COLO668 (cell line): ENCODE data around the gene GRIK4.

Experiments used
- DNase-seq: peaks from one replicate; lab custom pipeline; 2025; ENCODE audit not compliant: unreplicated experiment; lab: John Stamatoyannopoulos, UW

GRIK4 gene

DNA sequence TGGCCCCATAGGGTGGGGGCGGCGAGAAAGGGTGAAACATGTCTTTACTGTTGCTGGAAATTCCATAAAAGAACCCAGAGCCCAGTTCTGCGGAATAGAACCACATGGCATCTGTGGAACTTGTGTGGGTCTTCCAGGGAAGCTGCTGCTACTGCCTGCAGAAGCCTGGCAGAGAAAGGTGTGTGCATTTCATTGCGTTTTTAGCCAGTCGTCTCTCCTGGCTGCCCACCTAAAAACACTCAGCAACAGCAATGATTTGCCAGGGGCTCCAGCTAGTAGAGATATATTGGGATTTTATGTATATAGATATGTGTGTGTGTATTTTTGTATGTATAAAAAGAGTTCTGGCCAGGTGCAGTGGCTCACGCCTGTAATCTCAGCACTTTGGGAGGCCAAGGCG lies 385.1 kb downstream of the GRIK4 start:
- DNase-seq, result no peak

DNA sequence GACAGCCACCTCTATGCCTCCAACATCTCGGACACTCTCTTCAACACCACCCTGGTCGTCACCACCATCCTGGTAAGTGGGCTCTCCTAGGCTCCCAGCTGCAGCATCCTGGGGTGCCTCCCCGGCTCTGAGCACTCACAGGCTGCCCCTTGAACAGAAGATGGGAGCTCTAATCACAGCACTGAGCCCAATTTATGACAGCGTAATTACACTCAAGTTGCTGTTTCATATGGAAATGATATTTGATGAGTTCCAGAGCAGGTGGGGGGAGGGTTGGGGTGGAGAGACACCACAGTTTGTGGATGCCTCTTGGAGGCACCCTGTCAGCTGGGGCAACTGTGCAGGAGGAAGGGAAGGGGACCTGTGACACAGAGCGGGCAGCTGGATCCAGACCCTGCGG lies 387.0 kb downstream of the GRIK4 start:
- no peak for DNase-seq

DNA sequence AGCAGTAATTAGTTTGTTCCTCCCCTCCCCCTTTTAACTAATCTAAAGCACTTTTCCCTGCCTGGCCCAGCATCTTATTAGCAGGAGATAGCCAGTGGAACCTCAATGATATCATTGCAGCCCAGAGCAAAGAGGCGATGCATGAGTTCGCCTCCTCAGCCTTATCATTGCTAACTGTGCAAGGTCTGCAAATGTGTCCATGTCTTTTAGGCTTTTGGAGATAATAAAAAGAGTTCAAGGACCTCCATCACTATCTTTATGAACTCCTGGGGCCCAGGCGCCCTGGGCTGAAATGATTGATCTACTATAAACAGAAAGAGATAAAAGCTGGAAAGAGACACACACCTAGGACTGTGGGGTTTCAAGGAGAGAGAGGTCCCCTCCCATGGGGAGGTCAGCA lies 388.2 kb downstream of the GRIK4 start:
- no peak for DNase-seq

DNA sequence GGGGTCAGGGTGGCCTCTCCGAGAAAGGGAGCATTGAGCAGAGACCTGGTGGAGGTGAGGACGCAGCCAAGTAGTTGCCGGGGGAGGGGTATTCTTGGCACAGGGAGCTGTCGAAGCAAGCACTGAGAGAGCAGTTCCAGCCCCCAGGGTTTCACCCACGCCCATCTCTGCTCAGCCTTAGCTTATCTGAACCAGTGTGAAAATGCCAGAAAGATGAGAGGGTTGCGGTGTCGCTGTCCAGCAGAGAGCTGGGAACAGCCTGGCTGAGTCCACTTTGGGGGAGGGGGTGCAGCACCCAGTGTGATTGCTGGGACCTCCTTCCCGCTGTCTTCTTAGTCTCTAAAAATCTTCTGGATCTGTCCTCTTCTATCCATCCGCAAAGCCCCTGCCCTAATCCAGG lies 389.1 kb downstream of the GRIK4 start:
- no peak for DNase-seq

DNA sequence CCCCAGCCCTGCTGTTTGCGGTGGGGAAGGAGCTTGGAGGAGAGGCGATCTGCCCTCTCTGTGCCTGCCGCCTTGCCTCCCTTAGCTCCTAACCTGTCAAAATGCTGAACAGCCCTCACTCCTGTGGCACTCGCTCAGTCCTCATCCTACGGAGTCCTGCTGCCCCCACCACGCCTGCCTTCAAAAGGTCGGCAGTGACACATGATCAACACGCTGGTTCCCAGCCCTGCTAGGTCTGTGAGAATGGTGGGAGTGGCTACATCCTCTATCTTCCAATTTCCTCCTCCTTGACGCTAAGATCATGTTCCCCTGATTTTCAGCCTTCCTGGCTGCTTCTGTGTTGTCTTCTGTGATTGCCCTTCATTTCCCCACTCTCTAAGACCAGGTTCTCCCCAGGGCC lies 392.1 kb downstream of the GRIK4 start:
- DNase-seq, result no peak

DNA sequence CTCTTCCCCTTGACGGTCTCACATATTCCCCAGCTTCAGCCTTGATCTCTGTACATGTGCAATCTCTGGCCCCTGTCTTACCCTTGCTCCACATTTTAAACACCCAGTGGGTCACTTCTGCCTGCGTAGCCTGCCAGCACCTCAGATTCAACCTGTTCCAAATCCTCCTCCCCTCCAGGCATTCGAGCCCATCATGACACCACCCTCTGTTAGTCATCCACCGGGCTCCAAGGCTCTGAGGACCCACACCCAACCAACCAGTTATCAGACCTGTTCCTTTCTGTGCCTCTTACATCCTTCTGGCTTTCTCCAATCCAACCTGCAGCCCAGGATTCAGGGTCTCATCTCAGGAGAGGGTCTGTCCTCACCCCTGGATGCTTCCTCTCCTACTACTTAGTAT lies 392.6 kb downstream of the GRIK4 start:
- DNase-seq, result no peak

DNA sequence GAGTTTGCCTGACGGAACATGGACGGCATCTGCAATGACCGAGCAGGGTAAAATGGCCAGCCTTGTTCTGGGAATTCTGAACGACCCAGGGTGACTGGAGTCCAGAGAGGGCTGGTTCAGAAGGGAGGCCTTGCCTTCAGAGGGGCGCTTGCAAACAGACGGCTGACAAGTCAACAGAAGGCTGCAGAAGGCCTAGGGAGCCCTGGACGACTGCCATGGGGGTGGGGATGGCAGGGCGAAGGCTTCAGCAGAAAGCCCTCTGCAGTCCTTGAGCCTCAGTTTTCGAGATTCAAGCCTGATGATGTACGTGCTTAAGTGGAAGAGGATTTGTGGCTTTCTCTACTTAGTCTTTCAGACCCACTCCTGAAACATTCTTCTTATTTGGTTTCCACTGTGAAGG lies 395.2 kb downstream of the GRIK4 start:
- DNase-seq, result no peak

DNA sequence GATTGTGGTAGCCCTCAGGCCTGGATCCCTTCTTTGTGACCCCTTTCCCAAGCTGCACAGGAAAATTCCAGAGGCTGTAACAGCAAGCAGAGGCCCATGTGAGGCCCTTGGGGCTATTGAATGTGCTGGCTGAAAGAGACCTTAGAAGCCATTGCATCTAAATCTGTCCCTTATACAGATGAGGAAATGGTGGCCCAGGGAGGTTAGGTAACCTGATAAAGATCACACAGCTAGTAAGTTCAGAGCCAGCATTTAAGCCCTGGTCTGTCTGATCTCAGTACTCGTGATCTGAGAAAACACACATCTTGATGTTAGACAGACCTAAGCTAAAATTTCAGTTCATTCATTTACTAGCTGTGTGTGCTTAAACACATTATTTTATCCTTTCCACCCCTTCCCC lies 396.4 kb downstream of the GRIK4 start:
- DNase-seq, result no peak

DNA sequence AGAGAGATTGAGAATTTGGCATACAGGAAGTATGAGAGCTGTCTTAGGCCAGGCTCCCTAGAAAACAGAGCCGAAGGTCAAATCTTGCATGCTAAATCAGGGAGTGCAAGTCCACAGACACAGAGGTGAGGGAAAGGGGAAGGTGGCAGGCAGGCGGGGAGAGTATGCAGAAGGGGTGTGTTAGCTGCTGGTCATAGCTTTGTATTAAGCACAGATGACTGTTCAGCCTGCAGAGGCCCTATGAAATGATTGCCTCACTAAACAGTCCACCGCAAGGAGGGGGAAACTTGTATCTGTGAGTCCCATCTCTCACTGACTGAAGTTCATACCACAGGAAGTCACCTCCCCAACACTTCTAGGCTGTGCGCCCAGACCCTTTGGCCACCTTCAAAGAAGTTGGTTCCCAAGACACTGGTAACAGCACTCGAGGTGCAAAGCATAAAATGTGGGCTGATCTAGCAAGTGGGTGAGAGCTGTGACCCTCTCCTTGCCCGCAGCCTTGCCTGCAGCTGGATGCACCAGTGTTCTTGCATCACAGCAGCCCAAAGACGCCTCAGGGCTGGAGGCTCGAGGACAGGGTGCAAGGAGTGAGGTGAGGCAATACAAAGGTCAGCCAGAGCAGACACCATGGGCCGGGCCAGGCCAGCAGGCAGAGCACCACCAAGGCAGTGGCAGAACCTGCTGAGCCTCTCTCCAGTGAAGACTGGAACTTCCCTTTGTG lies 397.1 kb downstream of the GRIK4 start:
- DNase-seq, result no peak

DNA sequence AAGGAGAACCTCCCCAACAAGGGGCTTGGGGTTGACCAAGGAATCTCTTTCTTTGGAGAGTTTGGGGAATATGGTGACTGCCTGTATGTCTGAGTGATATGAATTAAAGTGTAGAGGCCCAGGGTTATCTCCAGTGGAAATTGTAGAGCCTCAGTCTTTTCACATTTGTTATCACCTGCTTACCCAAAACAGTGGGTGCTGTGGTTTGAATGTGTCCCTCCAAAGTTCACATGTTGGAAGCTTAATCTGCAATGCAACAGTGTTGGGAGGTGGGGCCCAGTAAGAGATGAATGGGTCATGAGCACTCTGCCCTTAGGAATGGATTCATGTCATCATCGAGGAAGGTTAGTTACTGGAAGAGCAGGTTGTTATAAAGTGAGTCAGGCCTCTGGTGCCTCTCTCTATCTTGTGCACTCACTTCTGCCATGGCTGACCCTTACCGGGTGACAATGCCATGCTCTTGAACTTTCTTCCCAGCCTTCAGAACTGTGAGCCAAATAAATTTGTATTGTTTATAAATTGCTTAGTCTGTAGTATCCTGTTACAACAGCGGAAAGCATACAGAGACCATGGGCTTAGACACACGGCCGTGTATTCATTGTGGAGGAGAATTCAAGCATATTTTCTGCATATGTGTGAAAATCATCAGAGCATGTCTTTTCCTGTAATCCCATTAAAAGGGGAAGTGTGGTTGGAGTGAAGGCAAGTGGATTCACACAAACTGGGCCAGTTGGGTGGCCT lies 398.3 kb downstream of the GRIK4 start:
- DNase-seq, result no peak

DNA sequence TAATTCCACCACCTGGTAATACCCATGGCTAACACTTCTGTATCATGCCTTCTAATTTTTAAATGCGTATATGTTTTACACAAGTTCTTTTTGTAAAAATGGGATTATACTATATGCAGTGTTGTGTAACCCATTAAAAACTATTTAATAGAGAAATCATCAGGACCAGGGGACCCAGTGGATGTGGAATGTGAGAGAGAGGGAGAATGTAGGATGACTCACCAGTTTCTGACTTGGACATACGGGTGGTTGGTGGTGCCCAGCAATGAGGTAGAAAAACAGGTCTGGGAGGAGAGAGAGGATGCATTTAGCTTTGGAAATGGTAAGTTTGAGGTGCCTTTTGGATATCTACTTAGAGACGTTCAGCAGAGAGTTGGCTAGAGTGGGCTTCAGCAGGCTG lies 400.4 kb downstream of the GRIK4 start:
- no peak for DNase-seq

DNA sequence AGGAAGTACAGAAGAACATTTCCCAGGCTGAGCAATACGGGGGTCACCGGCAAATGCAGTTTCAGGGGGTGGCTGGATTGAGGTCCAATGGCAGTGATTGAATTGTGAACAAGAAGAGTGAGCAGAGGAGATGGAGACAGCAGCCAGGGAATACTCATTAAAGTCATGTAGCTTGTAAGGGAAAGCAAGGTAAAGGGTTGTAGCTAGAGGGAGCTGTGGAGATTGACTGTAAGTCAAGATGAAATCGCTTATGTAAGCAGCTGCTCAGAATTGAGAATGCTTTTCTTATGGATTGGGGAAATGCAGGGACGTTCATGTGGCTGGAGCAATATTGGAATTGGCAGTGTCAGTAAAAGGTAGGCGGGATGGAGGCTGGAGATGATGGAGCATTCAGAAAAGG lies 401.0 kb downstream of the GRIK4 start:
- DNase-seq, result no peak

DNA sequence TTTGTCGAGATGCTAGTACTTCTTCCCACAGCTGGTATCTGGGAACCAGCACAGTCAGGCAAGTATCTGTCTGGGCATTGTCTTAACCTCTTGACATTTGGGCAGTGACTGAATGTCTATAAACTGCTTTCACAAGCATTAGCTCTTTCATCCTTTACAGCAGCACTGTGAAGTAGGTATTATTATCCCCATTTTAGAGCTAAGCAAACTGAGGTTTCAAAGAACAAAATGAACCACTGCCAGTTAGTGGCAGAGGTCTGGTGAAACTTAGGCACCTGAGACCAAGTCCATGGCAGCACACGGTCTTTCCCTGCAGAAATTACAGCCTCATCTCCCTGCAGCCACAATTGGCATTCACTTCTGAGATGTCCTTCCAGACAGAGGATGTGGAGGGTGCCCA lies 401.4 kb downstream of the GRIK4 start:
- no peak for DNase-seq

DNA sequence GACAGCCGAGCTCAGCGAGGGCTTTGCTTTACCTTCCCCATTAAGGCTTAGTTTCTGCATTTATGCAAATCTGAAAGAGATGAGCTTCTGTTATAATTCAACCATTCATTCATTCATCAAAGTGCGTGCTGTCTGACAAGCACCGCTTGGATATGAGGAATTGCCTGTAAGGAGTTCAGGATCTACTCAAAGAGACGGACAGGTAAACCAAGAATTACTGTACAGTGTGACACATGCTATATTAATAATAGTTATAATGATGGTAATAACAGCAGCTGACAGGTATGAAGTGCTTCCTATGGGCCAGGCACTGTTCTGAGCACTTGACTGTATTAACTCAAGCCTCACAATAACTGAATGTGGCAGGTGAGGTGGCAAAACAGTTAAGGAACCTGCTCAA lies 402.5 kb downstream of the GRIK4 start:
- no peak for DNase-seq

DNA sequence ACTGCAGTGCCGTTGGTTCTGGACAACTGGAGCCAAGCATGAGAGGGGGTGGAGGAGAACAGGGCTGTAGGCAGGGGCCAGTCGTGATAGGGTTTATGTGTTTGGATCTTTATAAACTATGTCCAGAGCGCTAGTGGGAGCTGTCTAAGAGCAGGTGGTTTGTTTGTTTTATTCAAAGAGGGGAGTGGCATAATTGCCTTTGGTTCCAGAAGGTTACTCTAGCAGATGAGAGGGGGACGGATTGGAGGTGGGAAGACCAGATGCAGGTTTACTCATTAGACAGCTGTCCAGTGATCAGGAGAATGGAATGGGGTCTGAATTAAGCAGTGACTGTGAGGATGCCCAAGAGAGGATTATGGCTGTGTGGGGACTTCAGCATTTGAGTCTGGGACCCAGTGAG lies 403.1 kb downstream of the GRIK4 start:
- no peak for DNase-seq

DNA sequence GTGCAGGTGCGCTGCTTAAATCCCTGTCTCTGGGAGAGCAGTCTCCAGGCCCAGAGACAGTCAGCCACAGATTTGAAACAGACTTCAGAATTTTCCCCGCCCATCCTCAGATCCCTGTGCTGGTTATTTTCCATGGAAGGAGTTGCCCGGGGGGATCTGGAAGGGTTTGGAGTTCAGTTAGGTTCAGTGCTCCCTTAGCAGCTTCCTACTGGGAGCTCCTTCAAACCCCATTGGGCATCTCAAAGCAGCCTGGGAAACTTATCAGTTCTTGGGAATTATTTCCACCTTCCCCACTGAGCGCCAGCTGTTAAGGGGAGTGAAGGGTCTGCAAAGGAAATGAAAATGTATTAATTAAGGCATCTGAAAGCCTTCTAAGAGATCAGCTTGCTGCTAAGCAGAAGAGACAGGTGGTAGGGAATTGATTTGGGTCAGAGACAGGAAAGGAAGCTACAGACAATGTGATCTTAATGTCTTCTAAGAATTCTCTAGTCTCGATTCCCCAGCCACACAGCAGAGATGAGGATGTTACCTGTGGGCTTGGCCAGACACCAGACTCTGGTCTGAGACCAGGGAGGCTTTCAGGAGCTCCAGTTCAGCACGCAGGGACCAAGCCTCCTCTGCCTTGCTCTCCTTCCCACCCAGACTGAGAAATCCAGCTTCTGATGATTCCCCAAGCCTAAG lies 406.2 kb downstream of the GRIK4 start:
- no peak for DNase-seq

DNA sequence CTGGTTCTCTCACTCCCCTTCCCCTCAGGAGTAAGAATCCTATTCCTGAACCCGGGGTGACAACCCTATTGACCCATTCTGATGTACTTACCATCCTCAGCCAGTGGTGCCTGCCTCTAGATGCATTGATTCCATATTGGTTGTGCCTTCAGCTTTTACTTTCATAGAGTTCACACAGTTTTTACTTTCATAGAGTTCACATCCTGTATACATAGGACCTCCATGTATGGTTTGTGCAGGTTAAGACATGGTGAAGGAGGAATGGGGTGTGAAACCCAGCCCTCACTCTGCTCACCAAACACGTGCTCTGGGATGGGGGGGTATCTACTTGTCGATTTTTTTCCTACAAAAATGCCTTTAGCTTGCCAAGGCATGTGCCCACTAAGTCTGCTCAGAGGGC lies 406.7 kb downstream of the GRIK4 start:
- DNase-seq, result no peak

DNA sequence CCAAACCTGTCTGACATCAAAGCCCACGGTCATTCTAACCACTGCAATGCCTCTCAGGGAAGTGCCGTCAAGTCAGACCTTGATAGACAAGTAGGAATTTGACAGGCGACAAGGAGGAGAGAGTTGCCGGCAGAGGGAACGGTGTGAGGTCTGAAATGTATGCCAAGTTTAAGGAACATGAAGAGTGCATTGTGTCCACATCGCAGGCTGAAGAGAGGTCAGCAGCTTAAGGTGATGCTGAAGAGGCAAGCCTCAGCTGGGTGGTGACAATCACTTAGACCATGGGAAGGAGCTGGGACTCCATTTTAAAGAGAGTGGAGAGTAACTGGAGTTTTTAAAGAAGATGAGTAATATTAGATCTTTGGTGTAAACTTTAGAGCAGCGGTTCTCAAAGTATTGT lies 407.5 kb downstream of the GRIK4 start:
- no peak for DNase-seq

DNA sequence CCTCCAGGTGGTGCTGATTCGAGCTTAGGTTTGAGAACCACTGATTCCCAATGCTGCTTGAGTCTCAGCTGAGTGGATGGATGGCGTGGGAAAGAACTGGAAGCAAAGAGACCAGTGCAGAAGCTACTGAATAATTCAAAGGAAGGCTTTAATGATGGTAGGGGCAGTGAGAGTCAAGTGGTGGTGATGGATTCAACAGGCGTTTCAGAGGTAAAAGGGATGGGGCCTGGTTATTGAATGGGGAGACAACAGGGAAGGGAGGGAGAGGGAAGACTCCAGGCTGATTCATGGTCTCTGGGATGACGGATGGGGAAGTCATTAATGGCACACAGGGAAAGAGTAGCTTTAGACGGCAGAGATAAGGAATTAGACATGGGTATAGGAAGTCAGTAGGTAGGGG lies 408.0 kb downstream of the GRIK4 start:
- DNase-seq, result no peak

DNA sequence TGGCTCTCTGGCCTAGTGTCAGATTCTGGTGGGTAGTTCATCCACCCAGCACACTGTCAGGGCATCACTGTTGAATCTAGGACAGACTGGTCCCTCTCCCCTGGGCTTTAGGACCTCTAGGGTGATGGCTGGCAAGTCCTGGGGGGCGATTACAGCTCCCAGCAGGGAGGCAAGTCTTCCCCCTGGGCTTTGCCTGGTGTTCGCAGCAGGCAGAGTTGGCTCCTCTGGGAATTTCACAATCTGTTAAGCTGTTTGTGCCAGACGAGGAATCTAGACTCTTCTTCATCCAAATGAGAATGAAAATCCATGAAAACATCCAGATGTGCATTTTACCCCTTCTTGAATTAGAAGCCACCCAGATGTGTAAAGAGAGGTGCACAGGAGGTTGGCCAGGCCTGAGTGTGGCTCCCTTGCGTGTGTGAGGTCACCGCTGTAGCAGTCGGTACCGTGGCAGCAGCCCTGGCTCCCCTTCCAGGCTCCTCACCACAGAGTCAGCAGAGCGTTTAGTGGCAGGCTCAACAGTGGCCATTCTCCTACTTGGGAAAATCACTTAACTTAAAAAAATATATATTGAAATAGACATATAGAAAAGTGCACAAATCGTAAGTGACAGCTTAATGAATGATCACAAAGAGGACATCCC lies 412.4 kb downstream of the GRIK4 start:
- no peak for DNase-seq

DNA sequence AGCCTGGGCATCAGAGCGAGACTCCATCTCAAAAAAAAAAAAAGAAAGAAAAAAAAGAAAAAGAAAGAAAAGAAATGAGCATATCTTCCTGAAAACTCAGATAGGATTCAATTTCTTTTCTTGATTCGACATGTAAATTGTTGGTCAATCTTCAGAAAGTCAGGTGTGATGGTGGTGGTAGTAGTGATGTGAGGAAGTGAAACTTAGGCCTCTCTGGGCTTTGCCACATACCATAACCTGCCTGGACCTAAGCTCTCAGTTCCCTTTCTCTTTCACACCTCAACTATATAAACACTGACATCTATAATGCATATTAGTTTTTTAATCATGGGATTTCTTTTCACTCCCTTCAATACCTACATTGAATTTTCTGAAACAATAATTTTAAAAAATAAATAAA lies 414.4 kb downstream of the GRIK4 start:
- DNase-seq, result no peak

DNA sequence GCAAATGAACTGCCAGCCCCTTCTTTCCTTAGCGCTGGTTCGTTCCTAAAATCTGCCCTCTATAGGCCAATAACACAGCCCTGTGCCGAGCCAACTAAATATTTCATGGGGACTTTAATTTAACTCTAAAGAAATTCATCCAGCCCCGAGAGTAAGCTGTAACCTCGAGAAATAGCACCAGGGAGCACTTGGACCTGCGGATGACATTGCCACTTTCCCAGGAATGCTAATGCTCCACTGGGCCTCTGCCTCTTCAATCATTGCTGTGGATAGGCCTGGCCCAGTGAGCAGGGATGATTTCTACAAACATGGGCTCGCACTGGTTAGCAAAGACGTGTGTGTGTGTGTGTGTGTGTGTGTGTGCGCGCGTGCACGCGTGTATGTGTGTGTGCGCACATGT lies 417.1 kb downstream of the GRIK4 start:
- no peak for DNase-seq
